Activated naive CD4-positive, alpha-beta T cell treated with anti-CD3 and anti-CD28 coated beads, Interleukin-2, amount 50 U/mL, for 72 hours (primary cell): Measurements from ENCODE around the gene USP8. TPM values are rescaled to one million over a fixed set of nuclear protein-coding genes. Genes with fewer than 3 reads are reported as not detected.
"Not testable (repeated sequence)": the region's sequence is repeated elsewhere in the genome, so short reads cannot be mapped to it uniquely, and the experiment has no call there.

Source experiments
- ATAC-seq, 2 donors: fragments of 150-1000 bp; cut with Tn5 transposase; 2 replicates each; pipeline ENCODE4 v1.10.0; 2021; ENCODE audit warnings: mild to moderate bottlenecking in 2 of 2, moderate library complexity in 2 of 2
- DNase-seq, 2 donors: peaks; one replicate each; pipeline ENCODE4 v3.0.0; 2021 to 2022; ENCODE audit warnings: low spot score in 2 of 2
- H3K27ac Mint-ChIP-seq, 2 donors: one replicate each; pipeline ENCODE4 v1.8.0; 2022; ENCODE audit warnings: mild to moderate bottlenecking in 2 of 2, mixed read lengths in 2 of 2
- H3K36me3 Mint-ChIP-seq, 2 donors: one replicate each; pipeline ENCODE4 v1.8.0; 2022; ENCODE audit warnings: mixed read lengths in 2 of 2
- H3K9me3 Mint-ChIP-seq, 2 donors: one replicate each; pipeline ENCODE4 v1.8.0; 2022; ENCODE audit warnings: mixed read lengths in 2 of 2
- total RNA-seq, 2 donors: library from RNA; stranded (reverse); gene quantifications; one replicate each; pipeline ENCODE4 v1.2.3, GENCODE V29; 2022

Gene USP8
- total RNA-seq, 2 donors from 2014 or later = 58.6 to 59.6 TPM

DNA sequence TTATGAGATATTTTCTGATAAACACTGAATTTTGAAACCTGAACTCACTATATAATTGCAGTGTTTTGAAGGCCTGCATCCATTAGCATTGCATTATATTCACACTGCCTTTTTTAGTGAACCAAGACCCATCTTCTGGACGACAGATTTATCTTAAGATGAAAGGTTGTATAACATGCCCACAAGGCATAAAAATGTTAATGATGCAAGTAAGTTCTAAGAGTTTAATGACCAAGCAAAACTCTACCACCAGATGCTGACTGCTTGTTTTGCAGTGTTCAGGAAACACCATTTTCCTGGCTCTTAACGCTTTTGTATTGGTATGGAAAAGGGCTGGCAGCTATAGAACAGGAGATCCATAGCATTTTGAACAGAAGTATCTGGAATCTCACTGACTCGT, 76.1 kb downstream of the USP8 start:
- Mint-ChIP-seq H3K27ac (no peak overlapping the region), H3K36me3 (peaks cover 0 to 4% of the 10 kb centered on the region in 2 donors), H3K9me3 (no peaks in the 10 kb centered on the region)
- DNase-seq (no peak), ATAC-seq (no peak)

DNA sequence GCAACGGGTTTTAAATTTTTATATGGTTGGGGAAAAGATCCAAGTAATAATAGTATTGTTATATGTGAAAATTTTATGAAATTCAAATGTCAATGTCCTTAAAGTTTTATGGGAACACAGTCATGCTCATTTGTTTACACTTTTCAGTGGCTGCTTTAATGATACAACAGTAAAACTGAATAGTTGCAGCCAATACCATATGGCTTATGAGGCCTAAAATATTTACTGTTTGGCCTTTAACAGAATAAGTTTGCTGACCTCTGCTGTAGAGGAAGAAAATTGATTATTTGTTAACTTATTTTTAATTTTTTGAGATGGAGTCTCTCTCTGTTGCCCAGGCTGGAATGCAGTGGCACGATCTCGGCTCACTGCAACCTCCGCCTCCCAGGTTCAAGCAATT, 77.6 kb downstream of the USP8 start:
- ATAC-seq = no peak
- Mint-ChIP-seq H3K9me3 (no peaks in the 10 kb centered on the region), H3K36me3 (peaks cover 0 to 4% of the 10 kb centered on the region in 2 donors), H3K27ac (no peak overlapping the region)
- DNase-seq = no peak

DNA sequence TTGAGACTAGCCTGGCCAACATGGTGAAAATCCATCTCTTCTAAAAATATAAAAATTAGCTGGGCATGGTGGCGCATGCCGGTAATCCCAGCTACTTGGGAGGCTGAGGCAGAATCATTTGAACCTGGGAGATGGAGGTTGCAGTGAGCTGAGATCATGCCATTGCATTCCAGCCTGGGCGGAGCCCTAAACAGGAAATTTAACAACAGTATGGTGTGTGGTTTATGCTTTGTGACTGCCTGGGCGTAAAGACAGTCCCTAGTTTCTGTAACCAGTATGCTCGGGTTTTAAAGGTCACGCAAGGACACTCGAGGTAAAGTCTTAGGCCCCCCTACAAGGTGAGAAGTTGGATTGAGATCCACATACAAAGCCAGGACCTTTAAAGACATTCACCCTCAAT, 78.9 kb downstream of the USP8 start:
- no peak overlapping the region for H3K27ac Mint-ChIP-seq
- H3K36me3 Mint-ChIP-seq = peaks cover 0 to 4% of the 10 kb centered on the region in 2 donors
- H3K9me3 Mint-ChIP-seq = no peaks in the 10 kb centered on the region
- DNase-seq (no peak), ATAC-seq (no peak)

DNA sequence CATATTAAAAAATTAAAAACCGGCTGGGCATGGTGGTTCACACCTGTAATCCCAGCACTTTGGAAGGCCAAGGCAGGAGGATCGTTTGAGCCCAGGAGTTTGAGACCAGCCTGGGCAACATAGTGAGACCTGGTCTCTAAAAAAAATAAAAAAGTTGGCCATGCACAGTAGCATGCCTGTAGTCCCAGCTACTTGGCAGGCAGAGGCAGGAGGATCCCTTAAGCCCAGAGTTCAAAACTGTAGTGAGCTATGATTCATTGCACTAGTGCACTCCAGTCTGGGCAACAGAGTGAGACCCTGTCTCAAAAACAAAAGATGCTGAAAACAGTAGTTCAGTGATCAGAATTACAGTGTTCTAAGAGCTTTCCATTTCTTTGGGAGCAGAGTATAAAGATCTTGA, 81.5 kb downstream of the USP8 start:
- not testable (repeated sequence) for H3K9me3 Mint-ChIP-seq, H3K36me3 Mint-ChIP-seq, DNase-seq, ATAC-seq
- H3K27ac Mint-ChIP-seq = peak overlapping the region in 1 of 2 donors; percentile 41

DNA sequence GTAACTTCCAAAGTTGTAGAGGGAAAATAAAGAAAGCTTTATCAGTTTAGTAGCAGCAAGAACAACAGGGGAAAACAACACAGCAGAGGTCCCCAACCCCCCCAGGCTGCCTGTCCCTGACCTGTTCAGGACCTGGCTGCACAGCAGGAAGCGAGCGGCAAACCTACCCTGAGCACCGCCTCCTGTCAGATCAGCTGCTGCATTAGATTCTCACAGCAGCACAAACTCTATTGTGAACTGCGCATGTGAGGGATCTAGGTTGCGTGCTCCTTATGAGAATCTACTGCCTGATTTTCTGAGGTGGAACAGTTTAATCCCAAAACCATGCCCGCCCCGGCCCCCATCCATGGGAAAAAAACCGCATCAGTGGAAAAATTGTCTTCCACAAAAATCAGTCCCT, 81.9 kb downstream of the USP8 start:
- Mint-ChIP-seq H3K36me3 (peaks cover 0 to 4% of the 10 kb centered on the region in 2 donors), H3K9me3 (no peaks in the 10 kb centered on the region), H3K27ac (peak overlapping the region in 1 of 2 donors; percentile 38)
- DNase-seq (no peak), ATAC-seq (no peak)

DNA sequence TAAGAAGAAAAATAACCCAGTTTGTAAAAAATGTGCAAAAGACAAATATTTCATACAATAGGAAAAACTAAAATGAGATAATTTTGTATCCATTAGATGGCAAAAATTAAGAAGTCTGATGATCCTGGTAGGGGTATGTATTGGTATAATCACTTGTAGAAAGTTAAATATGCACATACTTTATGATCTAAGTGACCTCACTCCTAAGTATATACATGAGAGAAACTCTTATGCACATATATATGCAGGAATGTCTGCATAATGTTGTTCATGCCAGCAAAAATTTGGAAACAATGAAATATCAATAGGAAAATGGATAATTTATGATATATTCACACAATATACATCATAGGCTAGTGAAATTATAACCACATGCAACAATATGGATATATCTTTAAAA, 88.8 kb downstream of the USP8 start:
- DNase-seq (no peak), ATAC-seq (no peak)
- Mint-ChIP-seq H3K9me3 (peaks cover 0 to 4% of the 10 kb centered on the region in 2 donors), H3K36me3 (no peaks in the 10 kb centered on the region), H3K27ac (no peak overlapping the region)

DNA sequence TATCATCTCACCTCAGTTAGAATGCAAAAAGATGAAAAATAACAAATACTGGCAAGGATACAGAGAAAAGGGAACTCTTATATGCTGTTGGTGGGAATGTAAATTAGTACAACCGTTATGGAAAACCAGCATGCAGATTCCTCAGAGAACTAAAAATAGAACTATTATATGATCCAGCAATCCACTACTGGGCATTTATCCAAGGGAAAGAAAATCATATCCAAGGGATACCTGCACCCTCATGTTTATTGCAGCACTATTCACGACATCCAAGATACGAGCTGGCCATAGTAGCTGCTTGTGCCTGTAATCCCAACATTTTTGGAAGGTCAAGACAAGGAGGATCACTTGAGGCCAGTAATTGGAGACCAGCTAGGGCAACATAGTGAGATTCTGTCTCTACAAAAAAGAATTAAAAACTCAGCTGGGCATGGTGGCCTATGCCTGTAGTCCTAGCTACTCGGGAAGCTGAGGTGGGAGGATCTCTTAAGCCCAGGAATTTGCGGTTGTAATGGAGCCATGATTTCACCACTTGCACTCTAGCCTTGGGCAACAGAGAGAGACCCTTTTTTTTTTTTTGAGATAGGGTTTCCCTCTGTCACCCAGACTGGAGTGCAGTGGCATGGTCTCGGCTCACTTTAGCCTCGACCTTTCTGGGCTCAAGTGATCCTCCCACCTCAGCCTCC, 95.7 kb downstream of the USP8 start:
- no peak for ATAC-seq
- Mint-ChIP-seq H3K36me3 (no peaks in the 10 kb centered on the region), H3K9me3 (peaks cover 0 to 4% of the 10 kb centered on the region in 2 donors), H3K27ac (no peak overlapping the region)
- no peak for DNase-seq

DNA sequence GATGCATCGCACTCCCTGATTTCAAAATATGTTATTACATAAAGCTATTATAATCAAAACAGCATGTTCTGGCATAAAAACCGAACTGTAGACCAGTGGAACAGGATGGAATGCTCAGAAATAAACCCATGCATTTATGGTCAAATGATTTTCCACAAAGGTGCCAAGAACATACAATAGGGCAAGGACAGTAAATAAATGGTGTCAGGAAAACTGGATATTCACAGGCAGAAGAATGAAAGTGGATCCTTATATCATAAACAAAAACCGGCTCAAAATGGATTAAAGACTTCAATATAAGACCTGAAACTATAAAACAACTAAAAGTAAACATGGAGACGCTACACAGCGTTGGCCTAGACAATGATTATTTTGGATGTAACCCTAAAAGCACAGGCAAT, 99.6 kb downstream of the USP8 start:
- DNase-seq (no peak), ATAC-seq (no peak)
- no peak overlapping the region for H3K27ac Mint-ChIP-seq
- no peaks in the 10 kb centered on the region for H3K36me3 Mint-ChIP-seq
- no peaks in the 10 kb centered on the region for H3K9me3 Mint-ChIP-seq

DNA sequence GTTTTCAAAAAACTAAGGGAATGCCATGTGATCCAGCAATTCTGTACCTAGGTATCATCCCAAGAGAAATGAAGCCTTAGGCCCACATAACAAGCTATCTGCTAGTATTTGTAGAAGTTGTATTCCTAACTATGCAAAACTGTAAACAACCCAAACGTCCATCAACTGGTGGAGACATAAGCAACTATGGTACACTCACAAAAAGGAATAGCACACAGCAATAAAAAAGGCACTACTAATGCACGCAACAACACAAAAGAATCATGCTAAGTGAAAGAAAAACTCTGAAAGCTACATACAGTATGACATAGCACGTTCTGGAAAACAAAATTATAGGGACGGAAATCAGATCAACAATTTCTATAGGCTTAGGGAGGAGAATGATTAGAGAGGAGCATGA, 107.0 kb downstream of the USP8 start:
- DNase-seq (no peak), ATAC-seq (no peak)
- peaks cover 0 to 5% of the 10 kb centered on the region in 2 donors for H3K36me3 Mint-ChIP-seq
- no peaks in the 10 kb centered on the region for H3K9me3 Mint-ChIP-seq
- no peak overlapping the region for H3K27ac Mint-ChIP-seq

DNA sequence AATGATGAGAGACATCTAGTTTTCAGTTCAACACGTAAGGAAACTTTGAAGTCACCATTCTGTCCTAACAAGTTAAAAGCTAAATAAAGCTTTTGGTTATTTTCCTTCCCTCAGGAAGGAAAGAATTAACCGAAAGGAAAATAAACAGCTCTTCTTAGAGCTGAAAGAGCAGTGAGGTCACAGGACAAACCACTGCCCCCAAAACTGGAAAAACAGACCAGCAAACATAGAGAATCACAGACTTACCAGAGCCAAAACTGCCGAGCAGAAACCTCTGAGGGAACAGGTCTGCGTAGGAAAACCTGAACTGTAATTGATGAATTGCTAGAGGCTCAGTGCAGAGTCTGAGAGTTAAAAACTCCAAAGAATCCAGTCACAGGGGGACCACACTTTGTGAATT, 107.6 kb downstream of the USP8 start:
- no peak for DNase-seq
- H3K27ac Mint-ChIP-seq = no peak overlapping the region
- no peaks in the 10 kb centered on the region for H3K9me3 Mint-ChIP-seq
- no peak for ATAC-seq
- peaks cover 0 to 5% of the 10 kb centered on the region in 2 donors for H3K36me3 Mint-ChIP-seq

DNA sequence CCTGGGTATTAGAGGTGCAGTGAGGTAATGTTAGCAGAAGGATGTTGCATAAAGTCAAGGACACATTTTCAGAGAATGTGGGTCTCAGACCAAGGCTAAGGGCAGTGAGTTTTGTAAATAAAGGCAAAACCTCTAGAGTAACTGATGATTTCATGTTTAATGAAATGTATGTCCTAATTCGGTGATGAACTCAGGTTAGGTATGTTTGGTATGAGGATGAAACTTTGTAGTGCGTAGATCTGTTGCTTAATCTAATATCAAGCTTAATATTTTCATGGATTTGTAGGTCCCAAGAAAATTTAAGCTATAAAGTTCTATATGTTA, 118.6 kb downstream of the USP8 start:
- no peak for ATAC-seq
- Mint-ChIP-seq H3K9me3 (no peaks in the 10 kb centered on the region), H3K36me3 (no peaks in the 10 kb centered on the region), H3K27ac (no peak overlapping the region)
- DNase-seq = no peak

DNA sequence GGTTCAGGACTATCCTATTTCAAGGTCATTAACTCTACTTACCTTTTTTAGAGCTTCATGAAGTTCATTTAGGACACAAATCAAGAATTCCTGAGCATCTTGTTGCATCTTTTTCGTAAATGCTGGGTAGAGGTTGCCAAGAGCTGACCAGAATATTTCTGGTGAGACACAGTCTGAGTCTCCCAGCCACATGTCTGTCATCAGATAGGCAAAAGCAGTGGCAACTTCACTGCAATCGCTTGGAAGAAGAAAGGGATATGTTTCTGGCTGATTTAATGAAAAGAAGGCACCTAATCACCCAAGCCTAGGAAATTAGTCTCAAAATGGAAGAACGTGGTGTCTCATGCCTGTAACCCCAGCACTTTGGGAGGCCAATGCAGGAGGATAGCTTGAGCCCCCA, 119.4 kb downstream of the USP8 start:
- DNase-seq = no peak
- no peaks in the 10 kb centered on the region for H3K36me3 Mint-ChIP-seq
- ATAC-seq = no peak
- H3K9me3 Mint-ChIP-seq = no peaks in the 10 kb centered on the region
- no peak overlapping the region for H3K27ac Mint-ChIP-seq

DNA sequence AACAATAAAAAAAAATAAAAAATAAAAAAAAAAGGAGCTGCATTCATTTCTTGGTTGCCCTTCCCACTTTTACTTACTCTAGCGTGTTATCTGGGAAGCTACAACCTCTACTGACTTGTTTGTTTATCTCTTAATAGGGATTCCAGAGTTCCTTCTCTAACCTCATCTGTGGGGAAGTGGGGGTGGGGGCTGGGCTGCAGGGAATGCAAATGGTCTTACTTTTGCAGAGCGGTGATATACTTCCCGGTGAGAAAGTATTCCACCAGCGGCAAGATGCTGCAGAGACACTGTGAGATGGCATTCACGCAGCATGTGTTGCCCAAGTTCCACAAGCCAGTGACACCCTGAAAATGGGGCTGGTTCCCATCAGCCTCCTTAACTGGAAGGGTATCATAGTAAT, 120.2 kb downstream of the USP8 start:
- Mint-ChIP-seq H3K9me3 (no peaks in the 10 kb centered on the region), H3K36me3 (no peaks in the 10 kb centered on the region), H3K27ac (no peak overlapping the region)
- DNase-seq = no peak
- no peak for ATAC-seq

DNA sequence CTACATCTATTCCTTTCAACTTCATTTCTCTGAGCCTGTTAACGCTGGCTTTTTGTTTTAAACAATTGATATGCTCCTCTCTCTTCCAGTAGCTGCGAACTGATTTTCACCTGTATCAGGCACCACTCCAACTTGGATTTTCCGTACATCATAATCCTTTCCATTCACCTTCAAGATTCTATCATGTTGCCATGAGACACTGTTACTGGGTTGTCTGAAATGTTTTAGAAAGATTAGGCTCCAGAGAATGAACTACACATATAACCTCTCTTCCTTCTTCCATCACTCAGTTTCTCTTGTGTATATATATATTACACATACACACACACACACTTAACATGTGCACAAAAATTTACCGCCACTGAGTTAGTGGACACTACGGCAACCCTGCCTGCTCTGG, 122.4 kb downstream of the USP8 start, which contains the start of gene USP50:
Gene USP50, minus strand, starts transcription at position 101 of the 400 bp plus-strand sequence. CDS start 141 bp downstream, outside the sequence.
- H3K9me3 Mint-ChIP-seq = no peaks in the 10 kb centered on the region
- DNase-seq = no peak
- no peaks in the 10 kb centered on the region for H3K36me3 Mint-ChIP-seq
- no peak for ATAC-seq
- H3K27ac Mint-ChIP-seq = peak within 1 kb of the TSS in 1 of 2 donors; percentile 50

DNA sequence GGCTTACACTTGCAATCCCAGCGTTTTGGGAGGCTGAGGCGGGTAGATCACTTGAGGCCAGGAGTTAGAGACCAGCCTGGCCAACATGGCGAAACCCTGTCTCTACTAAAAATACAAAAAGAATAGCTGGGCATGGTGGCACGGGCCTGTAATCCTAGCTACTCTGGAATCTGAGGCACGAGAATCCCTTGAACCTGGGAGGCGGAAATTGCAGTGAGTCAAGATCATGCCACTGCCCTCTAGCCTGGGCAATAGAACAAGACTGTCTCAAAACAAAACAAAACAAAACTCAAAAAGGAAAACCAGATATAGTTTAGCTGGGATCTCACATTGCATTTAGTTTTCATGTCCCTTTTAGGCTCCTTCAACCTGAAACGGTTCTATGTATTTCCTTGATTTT, 125.1 kb downstream of the USP8 start:
- Mint-ChIP-seq H3K27ac (no peak overlapping the region), H3K9me3 (no peaks in the 10 kb centered on the region), H3K36me3 (no peaks in the 10 kb centered on the region)
- DNase-seq = no peak
- ATAC-seq = no peak

DNA sequence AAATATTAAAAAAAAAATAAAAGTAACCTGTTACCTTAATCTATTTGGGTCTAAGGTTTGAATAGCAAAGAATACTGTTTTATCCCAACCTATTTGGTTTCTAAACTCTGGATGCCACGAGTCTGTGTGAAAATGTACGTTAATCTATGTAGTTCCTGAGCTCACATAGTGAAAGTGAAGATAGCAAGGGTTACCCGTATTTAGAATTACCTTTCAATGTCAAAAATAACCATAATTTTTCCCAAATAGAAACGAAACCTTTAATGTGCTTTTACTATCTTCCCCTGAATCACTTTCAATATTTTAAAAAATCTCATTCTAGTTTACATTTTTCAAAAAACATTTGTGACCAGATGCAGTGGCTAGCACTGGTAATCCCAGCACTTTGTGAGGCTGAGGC, 128.0 kb downstream of the USP8 start:
- H3K27ac Mint-ChIP-seq = no peak overlapping the region
- DNase-seq (no peak), ATAC-seq (peak in 1 of 2 donors; percentile 48)
- peaks cover 0 to 3% of the 10 kb centered on the region in 2 donors for H3K36me3 Mint-ChIP-seq
- H3K9me3 Mint-ChIP-seq = no peaks in the 10 kb centered on the region

DNA sequence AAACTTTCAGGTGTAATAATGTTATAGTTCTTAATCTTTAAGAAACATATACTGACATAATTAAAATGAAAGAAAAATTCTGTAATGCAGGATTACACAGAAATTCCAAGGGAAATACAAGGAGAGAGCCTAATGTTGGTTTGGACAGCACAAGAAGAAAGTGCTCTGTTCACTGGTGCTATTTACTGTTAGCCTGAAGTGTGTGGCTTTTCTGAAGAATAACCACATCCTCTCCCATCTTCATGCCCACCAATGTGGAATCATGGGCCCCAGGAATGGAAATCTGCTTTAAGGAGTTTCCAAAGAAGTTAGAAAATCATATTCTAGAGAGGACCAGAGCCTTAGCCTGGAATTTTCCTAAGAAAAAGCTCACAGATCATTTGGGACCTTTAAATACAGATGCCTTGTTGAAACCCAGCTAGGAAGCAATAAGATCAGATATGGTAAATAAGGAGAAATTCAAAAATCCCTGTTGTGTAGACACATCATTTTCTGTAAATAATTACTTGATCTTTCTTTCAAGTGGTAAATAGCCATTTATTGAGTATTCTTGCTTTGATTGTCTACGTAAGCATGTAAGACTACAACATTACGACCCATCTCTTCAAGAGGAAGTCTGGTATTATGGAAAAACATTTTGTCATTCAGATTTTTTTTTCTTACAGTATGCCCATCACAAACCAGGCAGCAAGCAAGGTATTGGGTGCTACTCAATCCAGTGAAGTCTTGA, 132.6 kb downstream of the USP8 start:
- Mint-ChIP-seq H3K27ac (no peak overlapping the region), H3K36me3 (peaks cover 0 to 4% of the 10 kb centered on the region in 2 donors), H3K9me3 (no peaks in the 10 kb centered on the region)
- DNase-seq (no peak), ATAC-seq (no peak)

DNA sequence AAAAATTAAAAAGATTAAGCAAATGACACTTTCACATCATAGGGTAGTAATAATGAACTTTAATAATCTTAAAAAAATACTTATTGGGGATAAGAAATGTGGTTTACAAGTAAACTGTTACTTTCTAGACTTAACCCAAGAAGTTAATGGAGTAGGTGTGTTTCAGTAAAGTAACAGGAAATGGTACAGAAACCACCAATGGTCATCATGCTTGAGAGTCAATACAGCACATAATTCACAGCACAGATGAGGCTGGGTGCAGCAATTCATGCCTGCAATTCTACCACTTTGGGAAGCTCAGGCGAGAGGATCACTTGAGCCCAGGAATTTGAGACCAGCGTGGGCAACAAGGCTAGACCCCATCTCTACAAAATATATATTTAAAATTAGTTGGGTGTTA, 133.8 kb downstream of the USP8 start:
- peak overlapping the region in 1 of 2 donors; percentile 36 for H3K27ac Mint-ChIP-seq

More for the DNA sequence above, 133.8 kb downstream of the USP8 start:
- peaks cover under 1 to 13% of the 10 kb centered on the region in 2 donors for H3K36me3 Mint-ChIP-seq
- H3K9me3 Mint-ChIP-seq = no peaks in the 10 kb centered on the region
- no peak for ATAC-seq
- DNase-seq = no peak
